Retinal pigment epithelial cell (primary cell): ENCODE data around the gene RFX8.

Source experiments
- DNase-seq: peaks from one replicate; pipeline ENCODE4 v3.0.0-alpha.2; 2010; ENCODE audit warnings: low read depth
- H3K4me3 ChIP-seq: 2 replicates; pipeline ENCODE4 v1.5.1; 2011; ENCODE audit warnings: mild to moderate bottlenecking, low read length, control low read depth, moderate library complexity
- CTCF ChIP-seq: conservative IDR thresholded peaks from 2 replicates; pipeline ENCODE4 v1.5.1; 2011; ENCODE audit warnings: low read depth, low read length, control low read depth, inconsistent platforms

The RFX8 gene

GRCh38 chr2:101486258-101486701 lies 11.4 kb upstream of the RFX8 start:
- TF ChIP-seq CTCF, result no peak
- no peak overlapping the region for H3K4me3 ChIP-seq
- no peak for DNase-seq

GRCh38 chr2:101485856-101486255 lies 10.9 kb upstream of the RFX8 start:
- no peak for DNase-seq
- no peak overlapping the region for H3K4me3 ChIP-seq
- no peak for TF ChIP-seq CTCF

DNA sequence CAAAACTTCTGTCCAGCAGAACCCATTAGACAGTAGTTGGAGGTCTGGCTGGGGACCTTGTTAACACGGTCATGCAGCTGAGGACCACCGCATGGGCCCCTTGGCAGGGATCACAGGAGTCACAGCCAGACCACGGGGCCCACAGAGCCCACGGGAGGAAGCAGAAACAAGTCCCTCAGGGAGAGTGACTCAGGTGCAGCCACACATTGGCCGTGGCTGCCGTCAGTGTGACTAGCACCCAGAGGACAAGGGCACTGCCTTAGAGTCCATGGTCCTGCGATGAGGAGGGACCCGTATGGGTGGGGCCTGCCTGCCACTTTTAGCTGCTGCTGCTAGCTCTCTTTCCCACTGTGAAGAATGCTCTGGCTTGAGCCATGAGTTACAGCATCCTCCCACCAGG lies 5.9 kb upstream of the RFX8 start:
- no peak for TF ChIP-seq CTCF

DNA sequence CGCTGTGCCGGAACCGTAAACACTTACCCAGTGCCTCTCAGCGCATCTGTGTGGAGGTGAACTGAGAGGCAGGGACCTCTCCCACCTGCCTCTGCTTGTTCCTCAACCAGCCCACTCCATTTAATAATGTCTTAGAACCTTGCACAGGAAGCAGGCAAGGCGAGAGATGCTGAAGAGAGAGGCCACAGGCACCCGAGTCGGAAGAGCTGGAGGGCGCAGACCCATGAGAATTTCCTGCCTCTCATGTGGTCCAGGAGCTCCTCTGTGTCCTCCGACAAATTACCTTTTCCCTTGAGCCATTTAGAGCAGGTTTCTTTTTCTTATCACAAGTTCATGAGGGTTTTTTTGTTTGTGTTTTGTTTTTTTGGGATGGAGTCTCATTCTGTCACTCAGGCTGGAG lies 4.9 kb upstream of the RFX8 start:
- H3K4me3 ChIP-seq, result no peak overlapping the region
- no peak for TF ChIP-seq CTCF
- no peak for DNase-seq

More for the DNA sequence above, 5.9 kb upstream of the RFX8 start:
- DNase-seq, result no peak
- H3K4me3 ChIP-seq, result no peak overlapping the region

- DNase-seq, result no peak
- H3K4me3 ChIP-seq, result no peak overlapping the region
- TF ChIP-seq CTCF, result no peak
Observed at GRCh38 chr2:101479328-101479727, 4.4 kb upstream of the RFX8 start.

GRCh38 chr2:101478181-101479001 lies 3.5 kb upstream of the RFX8 start:
- DNase-seq, result no peak
- no peak for TF ChIP-seq CTCF
- no peak overlapping the region for H3K4me3 ChIP-seq

- H3K4me3 ChIP-seq, result no peak overlapping the region
- no peak for TF ChIP-seq CTCF
- DNase-seq, result no peak
Observed at GRCh38 chr2:101477556-101477955, 2.6 kb upstream of the RFX8 start.
